IMR-90 (cell line): ENCODE measurements around the gene FAAP20. TPM values are rescaled to one million over a fixed set of nuclear protein-coding genes. Genes with fewer than 3 reads are reported as not detected.

Experiments
- BHLHE40 ChIP-seq: fragments of 150-350 bp; IDR thresholded peaks from 2 replicates; pipeline ENCODE4 v1.6.1; 2016; ENCODE audit warnings: mild to moderate bottlenecking, low read depth, low read length
- MAFK ChIP-seq: IDR thresholded peaks from 2 replicates; pipeline ENCODE4 v1.6.1; 2012; ENCODE audit warnings: low read depth, low read length, improper control_type of control experiment
- POLR2A ChIP-seq: IDR thresholded peaks from 2 replicates; pipeline ENCODE4 v1.6.1; 2012; ENCODE audit warnings: mild to moderate bottlenecking, low read depth, low read length
- RFX5 ChIP-seq: IDR thresholded peaks from 2 replicates; pipeline ENCODE4 v1.8.0; 2012; ENCODE audit warnings: low read depth, mild to moderate bottlenecking, low read length, moderate library complexity
- polyA plus RNA-seq, 3 experiments: library from polyadenylated mRNA; depleted of rRNA; stranded (reverse); fragments of >200 nt; gene quantifications; 2 replicates each; pipeline ENCODE4 v1.2.3, GENCODE V29; 2012; ENCODE audit warnings: low replicate concordance in 1 of 3
- total RNA-seq: library from RNA; depleted of rRNA; stranded (reverse); fragments of >200 nt; gene quantifications from 2 replicates; pipeline ENCODE4 v1.2.3, GENCODE V29; 2012
- TF ChIP-seq, protein P1 (sequence below): conservative IDR thresholded peaks from 2 replicates; pipeline ENCODE4 v1.5.1; 2012; ENCODE audit warnings: mild to moderate bottlenecking, low read depth, low read length, improper control_type of control experiment

FAAP20 gene
- total and polyA plus RNA-seq, 2 of the 4 experiments (the other 2 are of a cell fraction), result 6.5 to 31.5 TPM

DNA sequence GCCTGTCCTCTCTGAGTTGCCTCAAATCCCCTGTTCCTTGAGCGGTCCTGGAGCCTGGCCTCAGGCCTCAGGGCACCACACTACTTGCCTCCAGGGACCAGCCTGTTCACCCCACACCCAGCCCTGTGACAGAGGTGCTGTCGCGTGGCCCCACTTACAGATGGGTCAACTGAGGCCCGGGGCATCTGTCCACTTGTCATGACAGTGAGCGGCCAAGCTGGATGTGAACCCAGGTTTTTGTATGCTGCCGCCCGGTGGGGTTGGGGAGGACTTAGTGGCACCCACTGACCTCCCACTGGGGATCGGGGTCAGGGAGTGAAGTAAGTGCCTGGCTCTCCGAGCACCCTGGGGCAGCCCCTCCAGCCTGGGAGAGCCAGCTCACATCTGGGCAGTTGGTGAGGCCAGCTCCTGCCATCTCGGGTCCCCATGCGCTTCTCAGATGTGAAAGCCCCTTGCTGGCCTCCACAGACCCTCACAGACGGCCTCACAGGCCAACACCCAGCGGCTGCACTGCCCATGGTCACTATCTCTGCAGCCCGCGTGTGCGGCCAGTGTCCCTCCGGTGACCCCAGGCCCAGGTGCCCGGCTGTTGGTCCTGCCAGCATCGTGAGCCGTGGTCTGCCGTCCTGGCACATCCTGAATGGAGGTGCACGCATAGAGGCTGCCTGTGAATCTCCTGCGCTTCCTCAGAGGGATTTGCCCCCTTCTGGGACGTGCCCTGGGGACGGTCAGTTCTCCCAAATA, 9.3 kb upstream of the FAAP20 start (continued):
- TF ChIP-seq BHLHE40 (no peak), MAFK (no peak), RFX5 (no peak), POLR2A (no peak)
- TF ChIP-seq, protein P1, sequence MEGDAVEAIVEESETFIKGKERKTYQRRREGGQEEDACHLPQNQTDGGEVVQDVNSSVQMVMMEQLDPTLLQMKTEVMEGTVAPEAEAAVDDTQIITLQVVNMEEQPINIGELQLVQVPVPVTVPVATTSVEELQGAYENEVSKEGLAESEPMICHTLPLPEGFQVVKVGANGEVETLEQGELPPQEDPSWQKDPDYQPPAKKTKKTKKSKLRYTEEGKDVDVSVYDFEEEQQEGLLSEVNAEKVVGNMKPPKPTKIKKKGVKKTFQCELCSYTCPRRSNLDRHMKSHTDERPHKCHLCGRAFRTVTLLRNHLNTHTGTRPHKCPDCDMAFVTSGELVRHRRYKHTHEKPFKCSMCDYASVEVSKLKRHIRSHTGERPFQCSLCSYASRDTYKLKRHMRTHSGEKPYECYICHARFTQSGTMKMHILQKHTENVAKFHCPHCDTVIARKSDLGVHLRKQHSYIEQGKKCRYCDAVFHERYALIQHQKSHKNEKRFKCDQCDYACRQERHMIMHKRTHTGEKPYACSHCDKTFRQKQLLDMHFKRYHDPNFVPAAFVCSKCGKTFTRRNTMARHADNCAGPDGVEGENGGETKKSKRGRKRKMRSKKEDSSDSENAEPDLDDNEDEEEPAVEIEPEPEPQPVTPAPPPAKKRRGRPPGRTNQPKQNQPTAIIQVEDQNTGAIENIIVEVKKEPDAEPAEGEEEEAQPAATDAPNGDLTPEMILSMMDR, result no peak
